Posterior cingulate gyrus (tissue), 11 donors: Measurements from ENCODE around the gene CFAP54.
"Not testable (repeated sequence)": the region's sequence is repeated elsewhere in the genome, so short reads cannot be mapped to it uniquely, and the experiment has no call there.

ENCODE experiments used
- DNase-seq, 10 donors: peaks; one replicate each; pipeline versions ENCODE4 v3.0.0 to v3.0.0-alpha.2; 2020 to 2021; ENCODE audit warnings: mixed read lengths in 3 of 10
- intact Hi-C: fragments of 100-400 bp; cut with DNase I; formaldehyde crosslinking; loops from one replicate; pipeline ENCODE4 v1.15.1; 2023

CFAP54 gene

DNA sequence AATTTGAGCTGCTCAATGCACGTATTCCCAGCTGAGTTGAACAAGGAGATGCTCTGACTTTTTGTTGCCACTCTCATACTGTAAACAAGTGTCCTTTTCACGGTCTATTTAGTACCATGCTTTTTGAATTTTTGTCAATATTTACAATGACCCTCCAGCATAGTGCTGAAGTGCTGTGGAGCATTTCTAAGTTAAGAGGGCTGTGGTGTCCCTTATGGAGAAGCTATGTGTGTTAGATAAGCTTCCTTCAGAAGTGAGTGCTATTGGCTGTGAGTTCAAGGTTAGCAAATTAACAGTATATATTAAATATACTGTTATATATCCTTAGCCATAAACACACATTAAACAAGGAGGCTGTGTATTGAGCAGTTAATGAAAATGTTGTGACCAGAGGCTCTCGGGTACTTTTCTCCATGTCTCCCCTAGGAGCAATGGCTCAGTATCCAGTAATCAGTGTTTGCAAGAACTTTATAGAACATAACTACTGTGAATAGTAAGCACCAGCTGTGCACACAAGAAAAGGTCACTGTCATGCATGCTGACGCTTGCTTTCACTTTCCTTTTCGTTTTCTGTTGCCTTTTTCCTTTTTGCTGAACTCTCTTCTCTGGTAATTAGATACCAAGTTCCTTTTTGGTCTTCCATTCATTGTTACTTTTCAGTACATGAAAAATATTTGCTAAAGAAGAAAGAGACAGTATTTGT lies 230.4 kb downstream of the CFAP54 start:
- no peak for DNase-seq
- intact Hi-C loops, result no loop called here

DNA sequence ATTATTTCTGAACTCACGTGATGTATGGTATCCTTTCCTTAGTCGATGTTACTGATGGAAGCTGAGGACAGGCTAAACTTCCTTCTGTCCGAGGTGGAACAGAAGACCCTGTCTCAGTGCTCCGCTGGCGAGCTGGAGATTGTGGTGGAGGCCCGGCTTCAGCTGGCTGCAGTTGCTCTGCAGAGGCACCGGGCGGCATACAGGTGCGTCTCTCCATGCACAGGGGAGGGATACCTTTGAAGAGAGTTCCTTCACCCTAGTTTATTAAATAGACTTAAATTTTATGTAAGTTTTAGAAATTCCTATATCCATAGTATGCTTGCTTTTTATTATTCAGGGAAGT lies 231.0 kb downstream of the CFAP54 start:
- DNase-seq, result peak in 2 of 10 donors; percentile 43 to 76
- intact Hi-C loops, result no loop called here

DNA sequence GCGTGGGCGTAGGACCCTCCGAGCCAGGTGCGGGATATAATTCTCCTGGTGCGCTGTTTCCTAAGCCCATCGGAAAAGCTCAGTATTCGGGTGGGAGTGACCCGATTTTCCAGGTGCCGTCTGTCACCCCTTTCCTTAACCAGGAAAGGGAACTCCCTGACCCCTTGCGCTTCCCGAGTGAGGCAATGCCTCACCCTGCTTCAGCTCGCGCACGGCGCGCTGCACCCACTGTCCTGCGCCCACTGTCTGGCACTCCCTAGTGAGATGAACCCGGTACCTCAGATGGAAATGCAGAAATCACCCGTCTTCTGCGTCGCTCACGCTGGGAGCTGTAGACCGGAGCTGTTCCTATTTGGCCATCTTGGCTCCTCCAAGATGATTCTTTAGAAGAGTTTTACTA lies 240.1 kb downstream of the CFAP54 start:
- intact Hi-C loops, result not testable (repeated sequence)
- DNase-seq, result peak in 1 of 10 donors; percentile 52

DNA sequence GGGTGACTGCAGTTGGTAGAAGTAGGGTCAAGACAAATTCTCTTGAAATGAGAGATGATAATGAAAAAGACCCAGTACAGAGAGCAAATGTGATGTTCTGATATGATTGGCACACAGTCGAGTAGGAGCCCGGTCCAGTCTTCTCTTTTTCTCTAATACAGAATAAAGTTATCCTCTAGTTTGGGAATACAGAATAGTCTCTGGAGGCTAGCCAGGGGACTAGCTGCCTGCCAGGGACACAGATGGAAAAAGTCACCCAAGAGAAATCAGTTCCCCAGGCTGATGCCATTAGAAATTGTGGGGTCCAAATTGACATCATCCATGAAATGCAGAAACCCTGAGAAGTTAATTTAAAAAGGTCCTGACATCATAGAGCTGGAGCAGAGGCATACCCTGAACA lies 240.5 kb downstream of the CFAP54 start:
- DNase-seq, result no peak
- intact Hi-C loops, result no loop called here

DNA sequence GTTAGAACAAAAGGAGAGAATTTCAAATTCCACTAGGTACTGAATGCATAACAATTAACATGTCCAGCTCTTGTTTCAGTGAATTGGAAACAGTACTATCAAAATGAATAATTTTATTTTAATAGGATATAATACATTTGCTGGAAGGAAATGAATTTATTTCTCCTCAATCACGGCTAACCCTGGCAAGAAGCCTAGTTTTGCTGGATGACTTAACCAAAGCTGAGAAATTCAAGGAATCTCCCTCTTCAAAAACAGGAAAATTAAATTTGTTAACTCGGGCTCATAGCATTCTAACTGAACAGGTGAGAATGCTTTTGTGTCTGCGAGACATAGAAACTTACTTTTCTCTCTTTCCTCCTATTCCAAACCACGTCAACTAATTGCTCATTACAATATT lies 254.2 kb downstream of the CFAP54 start:
- intact Hi-C loops, result no loop called here
- DNase-seq, result no peak

DNA sequence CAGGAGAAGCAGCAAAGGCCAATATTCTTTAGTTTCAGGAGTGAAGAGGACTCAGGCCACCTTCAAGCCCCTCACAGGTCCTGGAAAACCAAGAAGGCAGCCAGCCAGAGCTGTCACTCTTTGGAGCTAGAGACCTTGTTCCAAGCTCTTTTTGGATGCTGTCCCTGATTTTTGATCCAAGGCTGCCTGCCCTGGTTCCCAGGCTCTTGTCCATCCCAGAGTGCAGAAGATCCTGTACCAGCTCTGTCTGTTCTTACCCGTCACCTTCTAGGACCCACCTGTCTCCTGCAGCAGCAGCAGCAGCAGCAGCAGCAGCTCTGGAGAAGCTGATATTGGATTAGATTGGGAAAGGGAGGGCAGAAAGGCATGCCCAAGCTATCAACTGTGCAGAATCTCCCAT lies 260.6 kb downstream of the CFAP54 start:
- no peak for DNase-seq
- intact Hi-C loops, result no loop called here

DNA sequence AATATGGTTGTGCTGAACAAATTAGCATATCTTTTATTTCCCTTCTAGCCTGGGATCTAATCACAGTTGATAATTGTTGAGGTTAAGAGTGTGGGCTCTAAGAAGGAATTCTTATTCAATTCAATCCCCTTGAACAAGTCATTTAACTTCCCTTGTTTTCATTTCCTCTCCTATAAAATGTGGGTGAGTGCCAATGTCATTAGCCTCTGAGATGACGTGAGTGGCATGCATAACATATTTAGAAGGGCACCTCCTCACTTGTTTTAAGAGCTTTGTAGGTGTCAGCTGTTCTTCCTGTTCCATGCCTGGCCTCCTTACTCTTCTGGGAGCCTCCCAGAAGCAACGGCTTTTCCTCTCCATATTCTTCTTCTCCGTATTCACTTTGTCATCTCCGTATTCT lies 262.2 kb downstream of the CFAP54 start:
- intact Hi-C loops, result no loop called here
- DNase-seq, result no peak

DNA sequence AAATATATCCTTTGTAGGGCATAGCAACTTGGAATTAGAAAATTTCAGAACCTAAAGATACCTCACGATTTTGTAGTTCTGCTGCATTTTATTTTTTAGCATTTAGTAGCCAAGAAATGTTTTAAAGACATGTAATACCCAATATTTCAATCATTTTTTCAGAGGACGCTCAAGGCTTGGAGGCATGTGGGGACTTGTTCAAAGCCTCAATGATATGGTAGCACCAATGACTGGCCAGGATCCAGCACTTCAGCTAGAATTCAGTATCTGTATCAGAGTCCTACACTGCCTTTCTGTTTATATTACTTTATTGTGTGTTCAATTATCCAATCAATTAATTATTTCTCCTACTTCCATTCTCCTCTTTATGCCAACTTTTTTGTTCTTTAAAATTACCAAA lies 262.8 kb downstream of the CFAP54 start:
- intact Hi-C loops, result no loop called here
- DNase-seq, result no peak

DNA sequence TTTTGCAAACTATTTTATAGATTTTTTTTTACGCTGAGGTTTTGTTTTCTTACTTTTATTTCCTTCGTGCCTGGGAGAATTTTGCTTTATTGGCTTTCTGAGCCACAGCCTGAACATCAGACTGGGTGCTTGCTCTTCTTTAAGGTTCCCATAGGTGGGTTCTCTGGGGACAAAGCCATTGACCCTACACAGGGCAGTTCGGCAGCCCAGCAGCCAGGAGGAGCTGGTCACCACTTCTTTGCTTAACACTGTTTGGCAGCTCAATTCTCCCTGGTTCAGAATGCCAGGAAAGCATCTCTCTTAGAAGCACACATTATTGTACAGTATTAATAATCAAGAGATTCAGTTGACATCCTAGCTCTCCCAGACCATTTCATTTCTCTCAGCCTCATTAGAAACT lies 276.9 kb downstream of the CFAP54 start:
- no peak for DNase-seq
- intact Hi-C loops, result no loop called here

DNA sequence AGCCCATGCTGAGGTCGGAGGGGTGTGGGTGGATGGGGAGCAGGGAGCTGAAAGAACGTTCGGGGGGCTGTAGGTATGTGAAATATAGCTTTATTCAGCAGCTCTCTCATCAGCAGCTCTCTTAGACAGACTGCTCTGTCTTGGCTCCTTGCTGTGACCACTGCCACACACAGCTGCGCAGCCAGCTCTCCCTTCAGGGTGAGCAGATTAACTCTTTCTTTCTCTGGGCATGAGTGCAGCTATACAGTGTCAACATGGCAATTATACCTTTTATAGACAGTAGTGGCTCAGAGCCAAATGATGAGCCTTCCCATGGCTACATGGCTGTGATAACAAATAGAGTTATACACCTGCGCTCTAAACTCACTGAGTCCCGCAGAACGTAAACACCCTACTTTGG lies 280.0 kb downstream of the CFAP54 start:
- peak in 1 of 10 donors; percentile 20 for DNase-seq
- intact Hi-C loops, result no loop called here

DNA sequence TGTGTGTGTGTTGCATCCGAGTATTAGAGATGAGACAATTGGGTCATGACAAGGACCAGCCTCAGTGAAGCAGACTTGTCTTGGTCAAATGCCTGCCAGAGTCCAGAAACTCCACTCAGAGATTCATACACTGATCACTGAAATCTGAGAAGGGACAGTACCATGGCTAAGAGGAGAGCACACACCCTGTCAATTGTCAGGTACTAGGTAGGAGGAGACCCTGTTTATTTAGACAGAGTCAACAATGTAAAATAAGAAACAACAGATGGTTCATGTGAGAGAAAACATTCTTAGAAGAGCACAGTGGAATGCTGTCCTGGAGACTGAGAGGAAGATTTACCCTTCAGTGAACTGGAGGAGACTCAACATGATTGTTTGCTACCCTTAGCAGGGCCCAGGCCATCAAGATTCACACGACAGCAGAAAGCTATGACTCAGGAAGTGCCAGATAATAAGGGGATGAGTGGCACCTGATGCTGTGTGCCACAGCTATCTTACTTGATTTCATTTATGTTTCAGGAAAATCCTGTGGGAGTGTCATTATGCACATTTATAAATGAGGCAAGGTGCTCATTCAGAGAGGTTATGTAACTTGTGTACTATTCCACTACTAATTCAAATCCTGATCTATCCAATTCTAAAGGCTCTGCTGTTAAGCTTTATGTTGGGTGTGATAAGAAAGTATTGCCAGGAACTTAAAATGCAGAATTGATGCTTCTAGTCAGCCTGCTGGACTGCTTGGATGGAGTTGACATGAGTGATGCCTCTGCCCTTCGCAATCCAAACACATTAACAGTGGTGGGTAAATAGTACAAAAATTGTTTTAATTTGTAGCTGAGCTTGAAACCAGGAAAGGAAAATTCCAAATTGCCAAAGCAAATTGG lies 281.1 kb downstream of the CFAP54 start:
- no peak for DNase-seq
- intact Hi-C loops, result no loop called here

DNA sequence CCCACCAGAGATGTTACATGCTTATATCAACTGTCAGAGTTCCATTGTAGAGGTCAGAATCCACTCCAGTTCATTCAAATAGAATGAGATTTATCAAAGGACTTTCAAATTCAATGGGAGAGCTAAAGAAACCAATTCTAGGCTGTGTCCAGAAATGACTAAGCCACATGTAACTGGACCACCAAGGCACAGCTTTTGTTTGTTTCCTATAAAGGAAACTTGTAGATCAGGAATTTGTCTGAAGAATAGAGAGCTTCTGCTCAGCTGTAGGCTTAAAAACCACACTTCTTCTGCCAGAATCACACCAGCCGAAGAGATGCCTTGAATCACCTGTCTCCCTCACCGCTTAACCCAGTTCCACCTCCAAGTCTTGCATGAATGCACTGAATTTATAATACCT lies 283.7 kb downstream of the CFAP54 start:
- DNase-seq, result no peak
- intact Hi-C loops, result no loop called here

DNA sequence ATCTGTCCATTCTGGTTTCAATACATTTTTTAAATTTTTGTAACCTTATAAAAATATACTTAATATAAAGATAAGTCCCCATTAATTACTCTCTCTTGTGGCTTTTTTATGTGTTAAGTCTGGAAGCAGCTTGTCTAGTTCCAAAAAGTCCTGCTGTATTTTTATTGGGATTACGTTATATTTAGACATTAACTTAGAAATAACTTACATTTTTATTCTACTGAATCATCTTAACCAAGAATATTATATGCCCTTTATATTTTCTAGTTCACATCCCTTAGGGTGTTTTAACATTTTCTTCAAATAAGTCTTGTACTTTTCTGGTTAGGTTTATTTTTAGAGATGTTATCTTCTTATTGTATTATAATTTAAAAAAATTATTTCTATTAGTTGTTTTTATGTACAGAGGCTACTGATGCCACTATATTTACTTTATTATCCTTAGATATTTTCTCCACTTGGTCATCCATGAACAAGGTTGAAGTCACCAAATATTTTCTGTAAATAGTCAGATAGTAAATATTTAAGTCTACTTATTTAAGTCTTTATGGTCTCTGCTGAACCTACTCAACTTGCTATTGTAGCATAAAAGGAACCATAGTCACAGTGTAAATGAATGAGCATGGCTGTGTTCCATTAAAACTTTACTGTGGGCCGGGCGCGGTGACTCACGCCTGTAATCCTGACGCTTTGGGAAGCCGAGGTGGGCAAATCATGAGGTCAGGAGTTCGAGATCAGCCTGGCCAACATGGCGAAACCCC lies 285.3 kb downstream of the CFAP54 start:
- peak in 1 of 10 donors; percentile 32 for DNase-seq
- intact Hi-C loops, result no loop called here

DNA sequence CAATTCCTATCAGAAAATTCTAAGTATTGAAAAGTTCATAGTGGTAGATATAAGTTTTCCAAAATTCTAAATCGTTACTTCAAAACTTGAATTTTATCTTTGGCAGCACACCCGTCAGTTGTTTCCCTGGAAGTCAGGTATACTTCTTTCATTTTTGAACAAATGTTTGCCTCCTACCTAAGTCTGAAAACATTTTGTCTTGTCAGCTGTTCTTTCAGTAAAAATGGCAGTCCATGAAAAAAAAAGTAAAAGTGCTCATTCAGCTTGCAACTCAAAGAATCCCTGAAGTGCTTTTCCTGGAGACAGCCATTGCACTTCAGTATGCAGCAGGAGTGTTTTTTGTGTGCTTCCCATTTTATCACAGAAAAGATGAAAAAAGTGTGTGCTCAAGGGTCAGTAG lies 287.5 kb downstream of the CFAP54 start:
- intact Hi-C loops, result no loop called here
- no peak for DNase-seq

DNA sequence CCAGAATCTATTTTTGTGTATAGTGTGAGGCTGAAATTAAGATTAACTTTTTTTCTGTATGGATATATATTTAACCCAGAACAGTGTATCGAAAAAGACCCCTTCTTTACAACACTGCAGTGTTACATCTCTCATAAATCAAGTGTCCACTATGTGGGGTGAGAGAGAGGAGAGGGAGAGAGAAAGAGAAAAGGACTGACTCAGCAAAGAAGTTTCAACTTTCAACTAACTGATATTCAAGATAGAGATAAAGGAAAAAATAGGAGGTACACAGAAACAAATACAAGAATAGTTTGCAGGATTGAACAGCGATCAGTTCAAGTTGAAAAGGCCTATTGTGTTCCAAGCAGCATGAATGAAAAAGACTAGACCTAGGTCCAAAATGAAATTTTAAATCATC lies 291.0 kb downstream of the CFAP54 start:
- intact Hi-C loops, result no loop called here
- no peak for DNase-seq

DNA sequence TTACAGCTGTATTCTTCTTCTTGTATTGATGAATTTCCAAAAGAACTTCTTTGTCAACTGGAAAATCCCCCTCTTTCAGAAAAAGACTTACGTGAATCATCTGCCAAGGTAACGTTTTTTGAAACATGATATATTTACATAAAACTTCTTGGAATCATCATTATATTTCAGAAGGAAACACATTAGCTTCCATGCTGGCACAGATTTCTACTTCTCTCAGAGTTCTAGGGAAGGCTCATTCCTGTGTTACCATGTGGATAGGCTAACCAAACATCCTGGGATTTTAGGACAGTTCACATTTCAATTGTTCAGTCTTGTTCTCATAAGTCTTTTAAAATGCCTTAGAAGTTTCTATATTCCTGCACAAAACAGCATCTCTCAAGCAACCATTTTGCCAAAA lies 297.4 kb downstream of the CFAP54 start:
- no peak for DNase-seq
- intact Hi-C loops, result no loop called here

DNA sequence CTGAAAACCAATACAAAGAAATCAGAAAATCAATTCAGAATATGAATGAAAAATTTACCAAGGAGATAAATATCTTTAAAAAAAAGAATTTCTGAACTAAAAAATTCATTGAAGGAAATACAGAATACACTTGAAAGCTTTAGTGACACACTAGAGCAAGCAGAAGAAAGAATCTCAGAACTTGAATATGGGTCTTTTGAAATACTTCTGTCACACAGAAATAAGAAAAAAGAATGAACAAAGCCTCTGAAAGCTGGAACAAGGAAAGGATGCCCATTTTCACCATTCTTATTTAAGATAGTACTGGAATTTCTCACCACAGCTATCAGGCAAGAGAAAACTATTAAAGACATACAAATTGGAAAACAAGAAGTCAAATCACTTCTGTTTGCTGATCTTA lies 314.6 kb downstream of the CFAP54 start:
- DNase-seq, result no peak
- intact Hi-C loops, result no loop called here

DNA sequence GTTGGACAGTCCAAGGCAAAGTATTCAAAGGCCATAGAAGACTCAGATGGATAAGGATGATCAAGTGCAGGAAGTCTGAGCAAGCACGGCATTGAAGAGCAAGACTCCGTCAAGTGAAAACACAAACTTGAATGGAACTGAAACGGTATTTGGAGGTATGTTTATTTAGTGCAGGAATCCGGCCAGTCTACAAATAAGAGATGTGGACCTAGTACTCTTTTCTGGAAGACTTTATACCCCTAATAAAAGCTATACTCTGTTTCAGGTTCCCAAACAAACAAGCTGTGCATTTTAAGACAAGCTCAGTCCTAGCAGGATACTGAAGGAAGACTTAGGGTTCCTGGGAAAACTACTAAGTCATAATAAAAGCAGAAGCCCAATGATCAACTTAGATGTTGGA lies 316.9 kb downstream of the CFAP54 start:
- no peak for DNase-seq
- intact Hi-C loops, result no loop called here

DNA sequence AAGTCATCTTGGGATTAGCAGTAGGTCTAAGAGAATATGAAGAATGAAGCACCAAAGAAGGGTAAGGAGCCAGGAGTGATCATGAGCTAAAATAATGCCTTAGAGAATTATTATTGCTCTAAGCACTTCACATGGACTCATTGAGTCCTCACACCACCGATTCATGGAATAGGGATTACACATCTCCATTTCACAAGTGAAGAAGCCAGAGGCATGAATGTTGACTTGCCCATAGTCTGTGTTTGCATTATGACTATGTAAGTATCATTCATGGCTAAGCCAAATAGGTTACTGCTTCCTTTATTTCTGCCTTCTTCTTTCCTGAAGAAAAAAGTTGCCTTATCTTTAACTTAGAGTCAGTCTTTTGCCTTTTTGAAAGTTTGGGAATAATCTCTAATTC lies 318.4 kb downstream of the CFAP54 start:
- intact Hi-C loops, result no loop called here

DNA sequence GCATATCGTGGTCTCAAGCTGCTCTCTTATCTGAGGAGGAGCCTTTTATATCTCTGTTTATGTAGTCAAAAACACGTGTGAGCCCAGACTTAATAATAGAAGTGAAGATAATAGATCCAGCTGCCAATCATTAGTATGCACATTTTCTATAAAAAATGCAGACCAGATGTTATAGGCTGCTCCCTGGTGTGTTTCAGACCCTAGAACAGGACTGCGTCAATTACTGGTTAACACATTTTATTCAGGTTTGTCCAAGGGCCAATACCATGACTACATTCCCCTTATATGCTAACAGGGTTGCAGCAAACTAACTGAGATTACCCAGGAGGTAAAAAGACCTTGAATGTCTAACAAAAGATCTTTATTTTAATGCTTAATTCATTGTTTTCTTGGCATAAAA lies 319.2 kb downstream of the CFAP54 start:
- no peak for DNase-seq
- intact Hi-C loops, result no loop called here

More for the DNA sequence above, 318.4 kb downstream of the CFAP54 start:
- DNase-seq, result no peak

DNA sequence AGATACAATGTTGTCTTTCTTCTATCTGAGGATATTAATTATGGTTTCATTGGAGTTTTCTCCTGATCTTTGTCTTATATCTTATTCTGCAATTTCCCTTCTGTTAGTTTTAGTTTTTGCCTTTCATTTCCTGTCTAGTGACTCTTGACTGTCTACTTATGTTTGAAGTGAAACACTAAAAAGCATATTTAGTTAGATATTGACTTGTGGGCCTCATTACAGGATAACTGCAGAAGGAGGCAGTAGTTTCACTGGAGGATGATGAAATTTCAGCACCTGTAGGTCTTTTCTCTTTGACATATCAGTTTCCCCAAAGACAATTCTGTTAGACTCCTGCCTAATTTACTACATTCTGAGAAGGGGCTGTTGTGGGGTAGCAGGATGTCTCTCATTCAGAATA lies 320.1 kb downstream of the CFAP54 start:
- intact Hi-C loops, result no loop called here
- no peak for DNase-seq
